K562 (cell line): ENCODE results near the gene HDAC7.

Experiments used
- CTCF ChIP-seq, 3 experiments: IDR thresholded peaks in 2 of 3; conservative IDR thresholded peaks in 1 of 3; 2 replicates each; pipeline ENCODE4 v1.5.1; 2011 to 2012; ENCODE audit warnings: low read length in 3 of 3, mild to moderate bottlenecking in 3 of 3, control low read depth in 2 of 3, improper control_type of control experiment in 1 of 3, inconsistent platforms in 1 of 3, low read depth in 1 of 3, mixed read lengths in 1 of 3, moderate library complexity in 1 of 3; ENCODE audit not compliant: insufficient read depth in 2 of 3
- FOXA3 ChIP-seq, 2 experiments: fragments of 450-650 bp in 1 of 2; sonication (generic) in 1 of 2; formaldehyde crosslinking; IDR thresholded peaks in 1 of 2; conservative IDR thresholded peaks in 1 of 2; 2 replicates each; pipeline versions ENCODE4 v1.4.0 to v1.8.0; 2020 to 2022; ENCODE audit warnings: mild to moderate bottlenecking in 2 of 2, missing genetic modification reagents in 1 of 2
- NUFIP1 ChIP-seq: fragments of 450-650 bp; IDR thresholded peaks from 2 replicates; pipeline ENCODE4 v1.6.1; 2018; ENCODE audit not compliant: partially characterized antibody
- PTTG1 ChIP-seq: fragments of 450-650 bp; IDR thresholded peaks from 2 replicates; pipeline ENCODE4 v1.6.1; 2016; ENCODE audit warnings: low read depth, mild to moderate bottlenecking, missing genetic modification characterization, missing compliant biosample characterization
- RAD21 ChIP-seq, 2 experiments: fragments of 250-450 bp in 1 of 2; fragments of 450-650 bp in 1 of 2; sonication (Bioruptor Pico) in 1 of 2; formaldehyde crosslinking in 1 of 2; IDR thresholded peaks in 1 of 2; conservative IDR thresholded peaks in 1 of 2; 2 replicates each; pipeline versions ENCODE4 v1.4.0 to v1.8.0; 2020 to 2022; ENCODE audit warnings: mild to moderate bottlenecking in 2 of 2, moderate library complexity in 1 of 2
- RAD51 ChIP-seq: fragments of 450-650 bp; IDR thresholded peaks from 2 replicates; pipeline ENCODE4 v1.7.1; 2016; ENCODE audit warnings: low read depth, mild to moderate bottlenecking, borderline replicate concordance
- RFX5 ChIP-seq: IDR thresholded peaks from 2 replicates; pipeline ENCODE4 v1.6.1; 2011; ENCODE audit warnings: low read depth, mild to moderate bottlenecking, improper control_type of control experiment, low read length
- SETDB1 ChIP-seq: IDR thresholded peaks from one replicate; pipeline ENCODE4 v1.6.1; 2012; ENCODE audit warnings: low read length, control low read depth, inconsistent platforms
- ZC3H8 ChIP-seq: fragments of 450-650 bp; IDR thresholded peaks from 2 replicates; pipeline ENCODE4 v1.6.1; 2017

- TF ChIP-seq ZC3H8 (no peak), FOXA3 (CRISPR knock-in tag; conservative IDR thresholded peaks at IDR 0.05 in 1 of 2, IDR thresholded peaks at IDR 0.05 in 1 of 2) (no peak), SETDB1 (no peak), RAD51 (no peak), RAD21 (CRISPR knock-in tag; conservative IDR thresholded peaks at IDR 0.05 in 1 of 2, IDR thresholded peaks at IDR 0.05 in 1 of 2) (no peak), CTCF (IDR thresholded peaks at IDR 0.05 in 2 of 3, conservative IDR thresholded peaks at IDR 0.05 in 1 of 3; ENCODE audit: insufficient read depth in 2 of 3, low read depth in 1 of 3, low read length in 3 of 3) (no peak), PTTG1 (tag) (no peak), NUFIP1 (no peak), RFX5 (no peak)
Measured at GRCh38 chr12:47770086-47770726, 49.5 kb downstream of the HDAC7 start.
